ENCODE measurements around the gene MYO9B.
"Not testable (repeated sequence)": the region's sequence is repeated elsewhere in the genome, so short reads cannot be mapped to it uniquely, and the experiment has no call there.

MYO9B gene

GRCh38 chr19:17091758-17092333 is 16.3 kb downstream of the MYO9B start:
- no peak for DNase-seq

- no peak for DNase-seq
Measured at GRCh38 chr19:17092696-17093095, 17.1 kb downstream of the MYO9B start.

- DNase-seq, result not testable (repeated sequence)
Measured at GRCh38 chr19:17094694-17095093, 19.1 kb downstream of the MYO9B start.

- DNase-seq, result no peak
Measured at GRCh38 chr19:17095141-17095919, 19.8 kb downstream of the MYO9B start.

GRCh38 chr19:17097593-17098126 is 22.1 kb downstream of the MYO9B start:
- DNase-seq, result no peak

- DNase-seq, result no peak
Measured at GRCh38 chr19:17098326-17098725, 22.7 kb downstream of the MYO9B start.

- no peak for DNase-seq
Measured at GRCh38 chr19:17101686-17102628, 26.4 kb downstream of the MYO9B start.

- DNase-seq, result no peak
Measured at GRCh38 chr19:17103177-17103576, 27.6 kb downstream of the MYO9B start.

- no peak for DNase-seq
Measured at GRCh38 chr19:17104679-17105078, 29.1 kb downstream of the MYO9B start.

- DNase-seq, result no peak
Measured at GRCh38 chr19:17105556-17105955, 30.0 kb downstream of the MYO9B start.

GRCh38 chr19:17106964-17107363 is 31.4 kb downstream of the MYO9B start:
- not testable (repeated sequence) for DNase-seq

GRCh38 chr19:17107546-17108452 is 32.2 kb downstream of the MYO9B start:
- no peak for DNase-seq

- no peak for DNase-seq
Measured at GRCh38 chr19:17108453-17108784, 32.8 kb downstream of the MYO9B start.

- DNase-seq, result no peak
Measured at GRCh38 chr19:17109300-17109699, 33.7 kb downstream of the MYO9B start.

GRCh38 chr19:17109962-17110598 is 34.5 kb downstream of the MYO9B start:
- no peak for DNase-seq

- DNase-seq, result no peak
Measured at GRCh38 chr19:17110599-17110966, 35.0 kb downstream of the MYO9B start.

GRCh38 chr19:17111766-17112165 is 36.2 kb downstream of the MYO9B start:
- DNase-seq, result no peak

- DNase-seq, result no peak
Measured at GRCh38 chr19:17112271-17112670, 36.7 kb downstream of the MYO9B start.

- DNase-seq, result no peak
Measured at GRCh38 chr19:17112700-17113099, 37.1 kb downstream of the MYO9B start.

- no peak for DNase-seq
Measured at GRCh38 chr19:17113127-17113785, 37.7 kb downstream of the MYO9B start.

GRCh38 chr19:17114414-17114831 is 38.8 kb downstream of the MYO9B start:
- DNase-seq, result no peak

All from NCI-H774 (cell line).